Measurements from ENCODE around the gene NKX3-2. TPM values are rescaled to one million over a fixed set of nuclear protein-coding genes. Genes with fewer than 3 reads are reported as not detected.
A peak's percentile ranks its signal among the peaks of the same experiment; 100 is the strongest.

Gene NKX3-2
- total RNA-seq, 1 donor from 2014 or later, result 4.5 TPM

DNA sequence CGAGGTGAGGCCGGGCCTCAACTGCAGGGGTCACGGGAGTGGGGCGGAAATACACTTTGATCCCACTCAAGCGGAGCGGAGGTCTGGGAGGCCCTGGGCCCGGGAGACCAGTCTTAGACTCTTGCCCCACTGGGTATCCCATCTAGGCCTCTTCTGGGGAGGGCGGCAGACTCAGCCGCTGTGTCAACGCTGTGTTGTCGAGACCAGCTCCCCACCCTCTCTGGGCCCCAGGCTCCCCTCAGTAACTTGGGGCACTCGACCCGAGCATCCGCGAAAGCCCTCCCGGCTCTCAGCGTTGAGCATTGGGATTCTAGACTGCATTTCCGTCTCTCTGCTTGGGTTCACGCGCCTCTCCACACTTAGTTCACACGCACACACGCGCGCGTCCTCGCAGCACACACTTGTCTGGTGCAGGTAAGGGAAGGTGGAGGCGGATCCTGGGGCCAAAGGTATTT lies 1.7 kb downstream of the NKX3-2 start:
- H3K9me3 Mint-ChIP-seq (ENCODE audit: unreplicated experiment), result no peaks in the 10 kb centered on the region
- no peak for DNase-seq (ENCODE audit: low spot score)
- peaks cover 9% of the 10 kb centered on the region for H3K36me3 Mint-ChIP-seq (ENCODE audit: low read depth, unreplicated experiment)
- H3K27me3 Mint-ChIP-seq (ENCODE audit: unreplicated experiment), result peaks cover 15% of the 10 kb centered on the region
- peak overlapping the region; percentile 65 for H3K4me3 Mint-ChIP-seq (ENCODE audit: unreplicated experiment)
- TF ChIP-seq, protein P1, sequence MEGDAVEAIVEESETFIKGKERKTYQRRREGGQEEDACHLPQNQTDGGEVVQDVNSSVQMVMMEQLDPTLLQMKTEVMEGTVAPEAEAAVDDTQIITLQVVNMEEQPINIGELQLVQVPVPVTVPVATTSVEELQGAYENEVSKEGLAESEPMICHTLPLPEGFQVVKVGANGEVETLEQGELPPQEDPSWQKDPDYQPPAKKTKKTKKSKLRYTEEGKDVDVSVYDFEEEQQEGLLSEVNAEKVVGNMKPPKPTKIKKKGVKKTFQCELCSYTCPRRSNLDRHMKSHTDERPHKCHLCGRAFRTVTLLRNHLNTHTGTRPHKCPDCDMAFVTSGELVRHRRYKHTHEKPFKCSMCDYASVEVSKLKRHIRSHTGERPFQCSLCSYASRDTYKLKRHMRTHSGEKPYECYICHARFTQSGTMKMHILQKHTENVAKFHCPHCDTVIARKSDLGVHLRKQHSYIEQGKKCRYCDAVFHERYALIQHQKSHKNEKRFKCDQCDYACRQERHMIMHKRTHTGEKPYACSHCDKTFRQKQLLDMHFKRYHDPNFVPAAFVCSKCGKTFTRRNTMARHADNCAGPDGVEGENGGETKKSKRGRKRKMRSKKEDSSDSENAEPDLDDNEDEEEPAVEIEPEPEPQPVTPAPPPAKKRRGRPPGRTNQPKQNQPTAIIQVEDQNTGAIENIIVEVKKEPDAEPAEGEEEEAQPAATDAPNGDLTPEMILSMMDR (IDR thresholded peaks at IDR 0.05; ENCODE audit: unreplicated experiment), result no peak
- H3K4me1 Mint-ChIP-seq (ENCODE audit: unreplicated experiment), result peaks cover 20% of the 10 kb centered on the region
- no peak overlapping the region for H3K27ac Mint-ChIP-seq (ENCODE audit: unreplicated experiment)

DNA sequence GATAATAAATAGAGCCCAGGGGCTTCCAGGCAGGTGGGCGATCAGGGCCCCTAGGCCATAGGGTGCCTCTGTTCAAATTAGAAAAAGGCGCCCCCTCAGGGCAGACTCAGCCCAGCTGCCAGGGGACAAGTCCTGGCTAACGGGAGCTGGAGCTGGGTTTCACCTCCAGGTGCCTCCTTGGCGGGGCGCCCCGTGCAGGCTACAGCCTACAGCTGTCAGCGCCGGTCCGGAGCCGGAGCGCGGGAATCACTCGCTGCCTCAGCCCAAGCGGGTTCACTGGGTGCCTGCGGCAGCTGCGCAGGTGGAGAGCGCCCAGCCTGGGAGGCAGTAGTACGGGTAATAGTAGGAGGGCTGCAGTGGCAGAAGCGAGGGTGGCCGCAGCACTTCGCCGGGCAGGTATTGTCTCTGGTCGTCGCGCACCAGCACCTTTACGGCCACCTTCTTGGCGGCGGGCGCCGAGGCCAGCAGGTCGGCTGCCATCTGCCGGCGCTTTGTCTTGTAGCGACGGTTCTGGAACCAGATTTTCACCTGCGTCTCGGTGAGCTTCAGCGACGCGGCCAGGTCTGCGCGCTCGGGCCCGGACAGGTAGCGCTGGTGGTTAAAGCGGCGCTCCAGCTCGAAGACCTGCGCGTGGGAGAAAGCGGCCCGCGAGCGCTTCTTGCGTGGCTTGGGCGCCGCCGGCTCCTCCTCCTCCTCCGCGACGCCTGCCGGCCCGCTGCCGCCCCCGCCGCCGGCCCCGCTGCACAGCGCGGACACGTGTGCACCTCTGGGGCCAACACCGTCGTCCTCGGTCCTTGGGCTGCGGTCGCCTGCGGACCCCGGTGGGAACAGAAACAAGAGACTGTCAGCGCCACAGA lies 2.4 kb downstream of the NKX3-2 start:
- Mint-ChIP-seq H3K36me3 (ENCODE audit: low read depth, unreplicated experiment) (peaks cover 10% of the 10 kb centered on the region), H3K9me3 (ENCODE audit: unreplicated experiment) (no peaks in the 10 kb centered on the region), H3K4me1 (ENCODE audit: unreplicated experiment) (peaks cover 20% of the 10 kb centered on the region), H3K27ac (ENCODE audit: unreplicated experiment) (no peak overlapping the region), H3K27me3 (ENCODE audit: unreplicated experiment) (peaks cover 15% of the 10 kb centered on the region), H3K4me3 (ENCODE audit: unreplicated experiment) (no peak overlapping the region)
- TF ChIP-seq, protein P1 (IDR thresholded peaks at IDR 0.05; ENCODE audit: unreplicated experiment), result peak; percentile 27
- peak; percentile 40 for DNase-seq (ENCODE audit: low spot score)

DNA sequence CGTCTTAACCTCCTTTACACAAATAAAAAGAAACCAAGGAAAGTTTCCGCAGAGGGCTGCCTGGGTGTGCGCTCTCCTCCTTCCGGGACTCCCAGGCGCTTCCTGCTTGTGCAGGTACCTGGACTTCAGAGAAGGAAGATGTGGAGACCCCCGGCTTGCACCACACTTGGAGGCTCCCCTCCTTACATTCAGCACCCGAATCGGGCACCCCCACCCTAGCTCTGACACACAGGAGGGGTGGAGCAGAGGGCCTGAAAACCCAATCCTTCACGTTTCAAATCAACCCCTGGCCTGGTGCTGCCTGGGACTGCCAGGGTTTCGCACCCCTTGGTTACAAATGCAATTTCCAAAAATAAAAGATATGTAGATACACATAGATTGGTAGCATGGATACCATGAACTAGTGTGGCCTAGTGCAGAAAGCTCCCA lies 3.1 kb downstream of the NKX3-2 start:
- H3K4me3 Mint-ChIP-seq (ENCODE audit: unreplicated experiment), result no peak overlapping the region
- TF ChIP-seq, protein P1 (IDR thresholded peaks at IDR 0.05; ENCODE audit: unreplicated experiment), result no peak

DNA sequence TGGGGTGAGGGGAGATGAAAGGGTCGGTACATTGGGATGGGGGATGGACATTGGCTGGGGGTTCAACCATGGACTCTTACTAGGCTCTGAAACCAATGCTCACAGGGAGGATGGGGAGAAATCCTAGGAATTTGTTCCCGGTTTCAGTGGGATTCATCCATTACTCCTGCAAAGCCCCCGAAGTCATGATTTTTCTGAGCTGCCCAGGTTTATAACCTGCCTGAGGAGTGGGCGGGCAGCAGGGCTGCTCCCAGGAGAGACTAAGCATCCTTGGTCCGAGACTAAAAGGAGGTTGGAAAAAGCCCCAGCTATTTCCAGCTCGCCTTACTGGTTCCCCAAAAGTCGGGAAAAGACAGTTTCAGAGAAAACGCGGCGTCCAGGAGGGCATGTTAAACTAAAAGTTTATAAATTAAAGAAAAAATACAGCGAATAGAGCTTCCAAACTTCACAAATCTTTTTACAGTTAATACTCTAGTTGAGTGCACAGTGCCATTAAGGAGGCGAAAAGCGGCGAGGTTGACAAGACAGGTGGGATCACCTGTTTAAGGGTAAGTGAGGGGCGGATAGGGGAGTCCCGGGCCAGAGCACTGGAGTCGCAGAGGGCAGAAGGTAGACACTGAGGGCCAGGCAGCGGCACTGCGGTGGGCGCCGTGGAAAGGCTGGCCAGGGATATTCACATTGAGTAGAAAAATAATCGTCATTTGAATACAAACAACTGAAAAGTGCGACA lies 3.7 kb downstream of the NKX3-2 start:
- H3K4me1 Mint-ChIP-seq (ENCODE audit: unreplicated experiment), result peaks cover 15% of the 10 kb centered on the region
- H3K27ac Mint-ChIP-seq (ENCODE audit: unreplicated experiment), result peak overlapping the region; percentile 48
- TF ChIP-seq, protein P1 (IDR thresholded peaks at IDR 0.05; ENCODE audit: unreplicated experiment), result no peak
- DNase-seq (ENCODE audit: low spot score), result no peak
- no peaks in the 10 kb centered on the region for H3K9me3 Mint-ChIP-seq (ENCODE audit: unreplicated experiment)
- peaks cover 7% of the 10 kb centered on the region for H3K27me3 Mint-ChIP-seq (ENCODE audit: unreplicated experiment)
- H3K36me3 Mint-ChIP-seq (ENCODE audit: low read depth, unreplicated experiment), result peaks cover 15% of the 10 kb centered on the region
- H3K4me3 Mint-ChIP-seq (ENCODE audit: unreplicated experiment), result no peak overlapping the region

More for the DNA sequence above, 3.1 kb downstream of the NKX3-2 start:
- no peak overlapping the region for H3K27ac Mint-ChIP-seq (ENCODE audit: unreplicated experiment)
- no peaks in the 10 kb centered on the region for H3K9me3 Mint-ChIP-seq (ENCODE audit: unreplicated experiment)
- H3K4me1 Mint-ChIP-seq (ENCODE audit: unreplicated experiment), result peaks cover 17% of the 10 kb centered on the region
- H3K36me3 Mint-ChIP-seq (ENCODE audit: low read depth, unreplicated experiment), result peaks cover 15% of the 10 kb centered on the region
- peaks cover 9% of the 10 kb centered on the region for H3K27me3 Mint-ChIP-seq (ENCODE audit: unreplicated experiment)
- DNase-seq (ENCODE audit: low spot score), result no peak

All from endothelial cell (in vitro differentiated cells).